Measurements from ENCODE around the gene CHCHD6.

CHCHD6 gene

DNA sequence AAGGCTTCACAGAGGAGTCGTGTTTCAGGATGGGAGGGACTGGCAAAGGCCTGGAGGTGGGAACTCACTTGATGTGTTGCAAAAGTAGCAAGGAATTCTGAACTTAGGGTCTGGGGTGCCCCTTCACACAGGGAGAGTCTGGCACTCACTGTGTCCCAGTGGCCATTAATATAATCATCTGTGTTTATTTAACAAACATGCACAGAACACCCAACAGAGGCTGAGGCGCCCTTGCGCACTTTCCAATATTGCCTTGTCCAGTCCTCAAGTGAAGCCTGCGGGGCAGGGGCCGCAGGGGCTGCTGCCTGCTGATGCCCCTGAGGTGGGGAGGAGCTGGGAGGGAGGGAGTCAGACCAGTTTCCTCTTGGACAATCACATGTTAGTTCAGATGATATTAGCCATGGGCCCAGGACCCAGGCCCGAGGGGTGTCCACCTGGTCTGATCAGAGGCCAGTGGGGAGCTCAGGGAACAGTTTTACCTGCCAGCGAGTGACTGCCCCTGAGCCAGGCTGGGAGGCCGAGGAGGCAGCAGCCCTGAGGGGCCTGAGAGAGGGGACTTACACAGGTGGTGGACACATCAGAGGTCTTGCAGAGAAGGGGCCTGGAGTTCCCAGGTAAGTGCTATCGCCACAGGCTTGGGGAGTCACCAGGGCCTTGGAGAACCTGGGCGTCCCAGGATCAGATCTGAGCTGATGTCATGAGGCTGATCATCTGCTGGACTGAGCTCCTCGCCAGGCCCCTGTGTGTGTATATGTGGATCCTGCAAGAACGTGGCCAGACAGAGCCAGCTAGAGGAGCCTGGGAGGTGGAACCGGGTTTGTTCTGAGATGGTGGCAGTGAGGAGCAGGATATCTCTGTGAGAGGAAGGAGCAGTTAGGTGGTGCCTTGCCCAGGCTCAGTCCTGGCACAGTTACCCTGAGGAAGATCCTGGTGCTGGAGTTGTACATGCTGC is 35.3 kb upstream of the CHCHD6 start:
- no peak overlapping the region for H3K27ac ChIP-seq (ENCODE audit: low read length)
- DNase-seq (no peak), ATAC-seq (ENCODE audit: insufficient read depth, low read depth) (no peak)
- H3K4me1 ChIP-seq (ENCODE audit: insufficient read depth, low read length) = no peaks in the 10 kb centered on the region
- H3K4me2 ChIP-seq (ENCODE audit: insufficient read depth, low read length) = no peak overlapping the region
- H4K20me1 ChIP-seq (ENCODE audit: insufficient read depth, low read length) = no peaks in the 10 kb centered on the region
- TF ChIP-seq EZH2 (IDR thresholded peaks at IDR 0.05; ENCODE audit: borderline replicate concordance, low read depth, low read length, severe bottlenecking) (no peak), CTCF (IDR thresholded peaks at IDR 0.05; ENCODE audit: borderline replicate concordance, extremely low read depth, low read length, poor library complexity, severe bottlenecking) (no peak)
- H3K9me3 ChIP-seq (ENCODE audit: insufficient read depth, low read length, severe bottlenecking) = peaks cover 3% of the 10 kb centered on the region
- no peak overlapping the region for H3K4me3 ChIP-seq (ENCODE audit: low read depth in 1 of 2, low read length in 2 of 2)
- H3K27me3 ChIP-seq (ENCODE audit: insufficient read depth, low read length, poor library complexity) = no peaks in the 10 kb centered on the region
- no peaks in the 10 kb centered on the region for H3K36me3 ChIP-seq (ENCODE audit: insufficient read depth, low read length)
- no peak overlapping the region for H3K9ac ChIP-seq (ENCODE audit: low read depth, low read length)
- no peaks in the 10 kb centered on the region for H3K79me2 ChIP-seq (ENCODE audit: insufficient read depth, low read length)
- H2AFZ ChIP-seq (ENCODE audit: low read depth, low read length) = no peak overlapping the region

DNA sequence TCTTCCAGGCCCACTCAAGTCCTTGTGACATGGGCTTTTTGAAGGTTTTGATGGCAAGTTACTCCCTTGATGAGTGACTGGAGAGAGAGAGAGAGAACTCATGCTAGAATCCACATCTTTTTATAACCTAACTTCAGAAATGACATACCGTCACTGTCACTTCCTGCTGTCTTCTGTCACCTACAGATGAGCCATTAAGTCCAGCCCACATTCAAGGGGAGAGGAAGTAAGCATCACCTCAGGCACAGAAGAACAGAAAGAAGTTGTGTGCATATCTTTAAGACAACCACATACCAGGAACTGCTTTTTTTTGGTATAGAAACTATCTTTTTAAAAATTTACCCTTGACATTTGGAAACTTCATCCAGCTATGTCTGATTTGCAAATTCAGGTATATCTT is 32.5 kb upstream of the CHCHD6 start:
- DNase-seq (no peak), ATAC-seq (ENCODE audit: insufficient read depth, low read depth) (peak; percentile 49; the same call in 1 of the 3 replicates)
- H3K4me2 ChIP-seq (ENCODE audit: insufficient read depth, low read length) = no peak overlapping the region
- peaks cover 7% of the 10 kb centered on the region for H3K9me3 ChIP-seq (ENCODE audit: insufficient read depth, low read length, severe bottlenecking)
- no peak overlapping the region for H3K4me3 ChIP-seq (ENCODE audit: low read depth in 1 of 2, low read length in 2 of 2)
- H3K4me1 ChIP-seq (ENCODE audit: insufficient read depth, low read length) = no peaks in the 10 kb centered on the region
- TF ChIP-seq EZH2 (IDR thresholded peaks at IDR 0.05; ENCODE audit: borderline replicate concordance, low read depth, low read length, severe bottlenecking) (no peak), CTCF (IDR thresholded peaks at IDR 0.05; ENCODE audit: borderline replicate concordance, extremely low read depth, low read length, poor library complexity, severe bottlenecking) (no peak)
- H3K79me2 ChIP-seq (ENCODE audit: insufficient read depth, low read length) = no peaks in the 10 kb centered on the region
- H3K27ac ChIP-seq (ENCODE audit: low read length) = no peak overlapping the region
- no peaks in the 10 kb centered on the region for H3K27me3 ChIP-seq (ENCODE audit: insufficient read depth, low read length, poor library complexity)
- no peak overlapping the region for H2AFZ ChIP-seq (ENCODE audit: low read depth, low read length)
- no peaks in the 10 kb centered on the region for H4K20me1 ChIP-seq (ENCODE audit: insufficient read depth, low read length)
- H3K36me3 ChIP-seq (ENCODE audit: insufficient read depth, low read length) = no peaks in the 10 kb centered on the region
- no peak overlapping the region for H3K9ac ChIP-seq (ENCODE audit: low read depth, low read length)

DNA sequence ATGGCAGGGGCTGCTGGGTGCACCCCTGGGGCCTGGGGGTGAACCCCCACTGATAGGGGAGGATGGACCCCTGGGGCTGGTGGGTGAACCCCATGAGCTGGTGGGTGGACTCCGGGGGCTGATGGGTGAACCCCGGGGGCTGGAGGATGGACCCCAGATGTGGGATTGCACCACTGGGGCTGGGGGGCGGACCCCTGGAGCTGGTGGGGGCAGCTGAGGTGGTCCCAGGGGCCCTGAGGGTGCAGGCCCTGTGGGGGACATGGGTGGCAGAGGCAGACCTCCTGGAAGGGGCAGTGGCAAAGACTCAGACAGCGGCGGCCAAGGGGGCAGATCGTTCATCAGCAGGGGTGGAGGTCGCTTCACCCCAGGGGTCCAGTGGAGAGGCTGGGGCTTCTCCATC is 31.7 kb upstream of the CHCHD6 start:
- H3K27me3 ChIP-seq (ENCODE audit: insufficient read depth, low read length, poor library complexity) = no peaks in the 10 kb centered on the region
- no peaks in the 10 kb centered on the region for H3K4me1 ChIP-seq (ENCODE audit: insufficient read depth, low read length)
- ATAC-seq (ENCODE audit: insufficient read depth, low read depth) (no peak), DNase-seq (no peak)
- no peaks in the 10 kb centered on the region for H3K79me2 ChIP-seq (ENCODE audit: insufficient read depth, low read length)
- H3K4me3 ChIP-seq (ENCODE audit: low read depth in 1 of 2, low read length in 2 of 2) = no peak overlapping the region
- no peak overlapping the region for H2AFZ ChIP-seq (ENCODE audit: low read depth, low read length)
- no peak overlapping the region for H3K9ac ChIP-seq (ENCODE audit: low read depth, low read length)
- TF ChIP-seq EZH2 (IDR thresholded peaks at IDR 0.05; ENCODE audit: borderline replicate concordance, low read depth, low read length, severe bottlenecking) (no peak), CTCF (IDR thresholded peaks at IDR 0.05; ENCODE audit: borderline replicate concordance, extremely low read depth, low read length, poor library complexity, severe bottlenecking) (no peak)
- H3K27ac ChIP-seq (ENCODE audit: low read length) = no peak overlapping the region
- no peaks in the 10 kb centered on the region for H4K20me1 ChIP-seq (ENCODE audit: insufficient read depth, low read length)
- no peaks in the 10 kb centered on the region for H3K36me3 ChIP-seq (ENCODE audit: insufficient read depth, low read length)
- H3K9me3 ChIP-seq (ENCODE audit: insufficient read depth, low read length, severe bottlenecking) = peaks cover 7% of the 10 kb centered on the region
- H3K4me2 ChIP-seq (ENCODE audit: insufficient read depth, low read length) = no peak overlapping the region

Data from DND-41 (cell line).